Right lung (tissue), 10 donors: ENCODE data around the gene TMEM126A. TPM values are rescaled to one million over a fixed set of nuclear protein-coding genes. Genes with fewer than 3 reads are reported as not detected.
A peak's percentile ranks its signal among the peaks of the same experiment; 100 is the strongest.
"Not testable (repeated sequence)": the region's sequence is repeated elsewhere in the genome, so short reads cannot be mapped to it uniquely, and the experiment has no call there.

Source experiments
- DNase-seq, 2 donors: peaks; one replicate each; pipeline ENCODE4 v3.0.0-alpha.2; 2013
- long read RNA-seq, 8 donors: transcript quantifications; one replicate each; lab custom pipeline, GENCODE V29; 2026
- polyA plus RNA-seq, 5 donors: library from polyadenylated mRNA; unstranded; fragments of 120-200 nt; gene quantifications; one replicate each; pipeline versions ENCODE4 v1.2.1 to v1.2.3, GENCODE V29; 2013; ENCODE audit warnings: inconsistent platforms in 1 of 5, low replicate concordance in 1 of 5; ENCODE audit not compliant: insufficient read length in 5 of 5, insufficient read depth in 1 of 5

TMEM126A gene
- polyA plus RNA-seq = 10 to 100 TPM; 27.0 to 40.4 (median 36.2) TPM
- long read RNA-seq, donor 1, transcript TMEM126A-201 (5 exons, 739 nt) = major isoform, 24 of 34 reads
- long read RNA-seq, donor 1, partial matches to known transcripts = 7 of 34 reads
- long read RNA-seq, donor 1, other reads (novel, unspliced or antisense) = 0 of 34 reads
- long read RNA-seq, donor 2, transcript TMEM126A-201 (5 exons, 739 nt) = major isoform, 11 of 11 reads
- long read RNA-seq, donor 2, partial matches to known transcripts = 0 of 11 reads
- long read RNA-seq, donor 2, other reads (novel, unspliced or antisense) = 0 of 11 reads
- long read RNA-seq, donor 3, transcript TMEM126A-201 (5 exons, 739 nt) = major isoform, 14 of 63 reads
- long read RNA-seq, donor 3, partial matches to known transcripts = 46 of 63 reads
- long read RNA-seq, donor 3, other reads (novel, unspliced or antisense) = 0 of 63 reads
- long read RNA-seq, donor 4, transcript TMEM126A-201 (5 exons, 739 nt) = major isoform, 14 of 17 reads
- long read RNA-seq, donor 4, partial matches to known transcripts = 0 of 17 reads
- long read RNA-seq, donor 4, other reads (novel, unspliced or antisense) = 0 of 17 reads
- long read RNA-seq, donor 5, transcript TMEM126A-201 (5 exons, 739 nt) = major isoform, 29 of 36 reads
- long read RNA-seq, donor 5, partial matches to known transcripts = 0 of 36 reads
- long read RNA-seq, donor 5, other reads (novel, unspliced or antisense) = 0 of 36 reads
- long read RNA-seq, donor 6, transcript TMEM126A-201 (5 exons, 739 nt) = major isoform, 18 of 31 reads
- long read RNA-seq, donor 6, partial matches to known transcripts = 8 of 31 reads
- long read RNA-seq, donor 6, other reads (novel, unspliced or antisense) = 0 of 31 reads
- long read RNA-seq, donor 7, transcript TMEM126A-201 (5 exons, 739 nt) = major isoform, 12 of 25 reads
- long read RNA-seq, donor 7, partial matches to known transcripts = 6 of 25 reads
- long read RNA-seq, donor 7, other reads (novel, unspliced or antisense) = 0 of 25 reads
- long read RNA-seq, donor 8, transcript TMEM126A-201 (5 exons, 739 nt) = major isoform, 5 of 7 reads
- long read RNA-seq, donor 8, partial matches to known transcripts = 0 of 7 reads
- long read RNA-seq, donor 8, other reads (novel, unspliced or antisense) = 0 of 7 reads

- DNase-seq = peak; percentile 88 to 89
Measured at GRCh38 chr11:85647604-85648299, at the start of gene TMEM126A. Gene TMEM126A, plus strand, starts transcription at chr11:85647967. Its CDS starts 2,289 bp downstream, at chr11:85650256.

- DNase-seq = no peak
Measured at GRCh38 chr11:85599083-85599482, 48.7 kb upstream of the TMEM126A start.

DNA sequence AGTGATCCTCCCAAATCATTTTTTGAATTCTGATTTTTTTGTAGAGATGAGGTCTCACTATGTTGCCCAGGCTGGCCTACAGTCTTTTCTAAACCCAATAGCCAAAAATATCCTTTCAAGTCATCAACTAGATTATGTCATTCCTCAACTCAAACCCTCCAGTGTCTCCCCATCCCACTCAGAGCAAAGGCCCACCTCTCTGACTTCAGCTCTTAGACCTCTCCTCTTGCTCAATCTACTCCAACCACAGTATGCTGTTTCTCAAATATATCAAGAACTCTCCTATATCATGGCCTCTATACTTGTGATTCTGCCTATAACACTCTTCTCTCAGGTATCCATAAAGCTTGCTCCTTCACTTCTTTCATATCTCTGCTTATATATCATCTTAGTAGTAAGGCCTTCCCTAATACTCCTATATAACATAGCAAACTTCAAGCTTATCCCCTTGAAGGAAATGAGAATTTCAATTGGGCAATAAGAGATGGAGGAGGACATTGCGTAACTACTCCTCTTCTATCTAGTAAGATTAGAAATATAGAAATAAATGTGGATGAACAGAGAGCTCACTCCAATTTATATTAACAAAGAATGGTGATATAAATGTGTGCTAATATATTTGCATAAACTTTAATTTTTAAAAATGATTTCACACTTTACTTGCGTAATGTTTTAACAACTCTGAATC lies 45.1 kb upstream of the TMEM126A start:
- DNase-seq = no peak

DNA sequence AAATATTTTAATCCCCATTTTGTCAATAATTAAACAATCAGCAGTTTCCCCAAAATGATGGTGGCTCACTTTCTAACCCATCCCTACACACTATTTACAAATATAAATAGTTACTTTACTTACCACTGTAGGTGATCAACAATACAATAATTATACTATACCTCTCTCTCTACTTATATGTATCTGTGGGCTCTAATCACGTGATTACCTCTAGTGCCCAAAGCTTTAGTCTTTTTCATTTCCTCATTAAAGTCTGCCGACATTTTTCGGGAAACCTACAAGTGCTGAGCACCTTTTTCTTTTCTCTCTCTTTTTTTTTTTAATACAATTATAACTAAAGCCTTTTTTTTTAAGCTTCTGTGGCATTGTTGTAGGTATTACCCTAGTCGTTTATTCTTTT lies 44.5 kb upstream of the TMEM126A start:
- DNase-seq = no peak

- DNase-seq = not testable (repeated sequence)
Measured at GRCh38 chr11:85606237-85606636, 41.5 kb upstream of the TMEM126A start.

- not testable (repeated sequence) for DNase-seq
Measured at GRCh38 chr11:85608621-85609020, 39.1 kb upstream of the TMEM126A start.

- not testable (repeated sequence) for DNase-seq
Measured at GRCh38 chr11:85609286-85609685, 38.5 kb upstream of the TMEM126A start.

- not testable (repeated sequence) for DNase-seq
Measured at GRCh38 chr11:85611643-85612042, 36.1 kb upstream of the TMEM126A start.

- no peak for DNase-seq
Measured at GRCh38 chr11:85619499-85619898, 28.3 kb upstream of the TMEM126A start.

DNA sequence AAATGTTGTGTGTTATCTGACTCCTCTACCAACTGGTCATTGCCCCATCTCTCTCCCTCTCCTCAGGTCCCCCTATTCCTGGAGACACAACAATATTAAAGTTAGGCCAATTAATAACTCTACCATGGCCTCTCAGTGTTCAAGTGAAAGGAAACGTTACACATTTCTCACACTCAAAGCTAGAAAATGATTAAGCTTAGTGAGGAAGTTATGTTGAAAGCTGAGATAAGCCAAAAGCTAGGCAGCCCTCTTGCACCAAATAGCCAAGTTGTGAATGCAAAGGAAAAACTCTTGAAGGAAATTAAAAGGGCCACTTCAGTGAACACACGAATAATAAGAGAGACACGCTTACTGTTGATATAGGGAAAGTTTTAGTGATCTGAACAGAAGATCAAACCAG lies 27.5 kb upstream of the TMEM126A start:
- peak; percentile 12 to 20 for DNase-seq

- DNase-seq = peak in 1 of 2 donors; percentile 25
Measured at GRCh38 chr11:85626496-85626895, 21.3 kb upstream of the TMEM126A start.

DNA sequence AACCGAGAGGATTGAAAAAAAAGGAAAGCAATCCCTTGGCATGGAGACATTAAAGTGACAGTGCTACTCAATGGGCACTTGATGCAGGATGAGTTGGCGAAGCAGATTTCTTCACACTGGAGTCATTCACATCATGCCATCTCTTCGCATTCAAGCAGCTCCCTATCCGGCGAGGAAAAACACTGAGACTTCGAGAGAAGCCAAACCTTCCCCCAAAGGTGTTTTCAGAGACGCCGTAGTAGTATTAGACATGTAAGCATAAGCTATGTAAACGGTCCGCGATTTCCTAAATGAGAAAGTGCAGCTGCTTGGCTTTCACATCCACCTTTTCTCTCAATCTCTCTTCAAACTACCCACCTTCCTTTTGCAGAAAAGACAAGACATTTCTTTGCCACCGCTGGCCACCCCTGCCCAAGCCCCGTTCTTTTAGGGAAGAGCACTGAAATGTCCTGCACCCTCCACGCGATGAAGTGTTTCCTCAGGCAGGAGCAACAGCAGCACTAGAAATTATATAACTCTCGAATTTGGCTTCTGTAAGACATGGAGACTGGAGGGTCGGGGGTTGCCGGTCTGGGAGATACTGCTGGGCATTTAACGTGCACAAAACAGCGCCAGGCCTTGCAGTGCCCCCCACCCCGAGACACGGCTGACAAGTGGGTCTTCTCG lies 20.3 kb upstream of the TMEM126A start, which contains the start of gene DLG2:
DLG2 (minus strand) TSS at position 13 of the 666 bp plus-strand sequence.
- peak in 1 of 2 donors; percentile 50 for DNase-seq

- DNase-seq = peak; percentile 97
Measured at GRCh38 chr11:85627998-85628770, 19.6 kb upstream of the TMEM126A start, which contains the start of gene TMEM126B. Gene TMEM126B, plus strand, starts transcription at chr11:85628593. Its CDS starts 15 bp downstream, at chr11:85628608.

DNA sequence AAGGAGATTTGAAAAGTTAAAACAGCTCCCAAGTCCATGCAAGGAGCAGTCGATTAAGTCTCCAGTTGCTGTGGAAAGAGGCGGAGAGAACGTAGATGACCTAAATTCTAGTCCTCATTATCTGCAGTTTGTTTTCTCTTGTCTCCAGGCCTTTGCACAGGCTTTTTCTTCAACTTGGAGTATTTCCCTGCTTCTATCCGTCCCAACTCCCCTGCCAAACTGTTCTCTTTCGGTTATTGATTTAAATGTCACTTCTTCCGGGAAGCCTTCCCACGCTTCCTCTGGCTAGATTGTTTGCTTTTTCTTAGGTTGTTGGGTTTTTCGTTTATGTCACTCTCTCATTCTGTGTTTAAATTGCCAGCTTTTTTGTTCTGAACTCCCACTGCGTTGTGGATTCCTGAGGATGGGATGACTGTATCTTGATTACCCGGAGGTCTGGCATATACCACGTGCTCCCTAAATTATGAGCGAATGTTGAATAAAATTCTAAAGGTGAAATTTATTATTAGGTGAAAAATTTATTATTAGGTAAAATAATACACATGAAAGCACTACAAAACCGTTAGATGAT lies 18.9 kb upstream of the TMEM126A start:
- DNase-seq = no peak

GRCh38 chr11:85634747-85635146 lies 13.0 kb upstream of the TMEM126A start:
- no peak for DNase-seq

GRCh38 chr11:85643191-85643614 lies 4.6 kb upstream of the TMEM126A start:
- no peak for DNase-seq

DNA sequence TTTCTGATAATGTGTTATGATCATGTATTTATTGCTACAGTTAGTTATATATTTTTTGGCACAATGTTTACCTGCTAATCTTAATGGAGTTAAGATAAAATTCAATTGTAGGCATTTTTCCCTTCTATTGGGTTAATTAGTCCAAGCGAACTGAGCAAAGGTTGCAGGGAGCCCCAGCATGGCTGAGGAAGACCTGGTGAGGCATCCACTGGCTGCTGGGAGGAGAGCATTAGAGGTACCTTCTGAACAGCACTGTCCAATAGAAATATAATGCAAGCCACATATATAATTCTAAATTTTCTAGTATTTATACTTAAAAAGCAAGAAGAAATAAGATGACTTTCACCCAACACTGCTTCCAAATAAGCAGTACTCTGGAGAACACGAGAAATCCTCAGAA lies 689 bp upstream of the TMEM126A start:
- DNase-seq = no peak

GRCh38 chr11:85651118-85651517 lies 3.4 kb downstream of the TMEM126A start:
- no peak for DNase-seq
